GM23338 (cell line): ENCODE results near the gene ERCC6L. TPM values are rescaled to one million over a fixed set of nuclear protein-coding genes. Genes with fewer than 3 reads are reported as not detected.

Source experiments
- ATAC-seq: fragments of 200-7000 bp; cut with Tn5 transposase; 3 replicates; pipeline ENCODE4 v1.9.1; 2020
- DNase-seq: peaks from one replicate; pipeline ENCODE4 v3.0.0-alpha.2; 2015; ENCODE audit warnings: low spot score
- H2AFZ ChIP-seq: fragments of 200-600 bp; sonication (generic); 2 replicates; pipeline ENCODE4 v1.8.0; 2016; ENCODE audit warnings: antibody characterized with exemption, mild to moderate bottlenecking, moderate library complexity
- H3F3A ChIP-seq: fragments of 200-600 bp; sonication (generic); replicated peaks from 2 replicates; pipeline ENCODE4 v1.8.0; 2017; ENCODE audit warnings: antibody characterized with exemption, mixed run types, low read depth
- H3K27ac ChIP-seq: fragments of 200-600 bp; sonication (generic); 2 replicates; pipeline ENCODE4 v1.6.1; 2016; ENCODE audit warnings: low read depth
- H3K27me3 ChIP-seq: fragments of 200-600 bp; sonication (generic); 2 replicates; pipeline ENCODE4 v1.8.0; 2016; ENCODE audit warnings: mild to moderate bottlenecking, mixed run types, moderate library complexity; ENCODE audit not compliant: insufficient read depth
- H3K36me3 ChIP-seq: fragments of 200-600 bp; sonication (generic); 2 replicates; pipeline ENCODE4 v1.8.0; 2016; ENCODE audit warnings: mild to moderate bottlenecking; ENCODE audit not compliant: insufficient read depth
- H3K4me1 ChIP-seq: fragments of 200-600 bp; sonication (generic); 2 replicates; pipeline ENCODE4 v1.8.0; 2016; ENCODE audit warnings: mild to moderate bottlenecking, moderate library complexity; ENCODE audit not compliant: insufficient read depth
- H3K4me2 ChIP-seq: fragments of 200-600 bp; sonication (generic); 2 replicates; pipeline ENCODE4 v1.7.1; 2017; ENCODE audit warnings: mixed run types
- H3K4me3 ChIP-seq: fragments of 200-600 bp; sonication (generic); 2 replicates; pipeline ENCODE4 v1.6.1; 2016; ENCODE audit warnings: mixed run types
- H3K79me2 ChIP-seq: fragments of 200-600 bp; sonication (generic); replicated peaks from 2 replicates; pipeline ENCODE4 v1.8.0; 2017; ENCODE audit warnings: mild to moderate bottlenecking; ENCODE audit not compliant: insufficient read depth
- H3K9me2 ChIP-seq: fragments of 200-600 bp; sonication (generic); 2 replicates; pipeline ENCODE4 v1.8.0; 2017; ENCODE audit not compliant: insufficient read depth
- H4K20me1 ChIP-seq: fragments of 200-600 bp; sonication (generic); replicated peaks from 2 replicates; pipeline ENCODE4 v1.8.0; 2017; ENCODE audit warnings: mild to moderate bottlenecking; ENCODE audit not compliant: insufficient read depth
- H3K27ac Mint-ChIP-seq: 2 replicates; pipeline ENCODE4 v1.8.0; 2020; ENCODE audit warnings: inconsistent platforms, mild to moderate bottlenecking, moderate library complexity, mixed read lengths
- H3K27me3 Mint-ChIP-seq: 3 replicates; pipeline ENCODE4 v1.8.0; 2022; ENCODE audit warnings: low read depth, mild to moderate bottlenecking, moderate library complexity, mixed read lengths, inconsistent platforms; ENCODE audit not compliant: insufficient read depth, poor library complexity
- H3K36me3 Mint-ChIP-seq: 3 replicates; pipeline ENCODE4 v1.8.0; 2021; ENCODE audit warnings: low read depth, mild to moderate bottlenecking, inconsistent platforms, moderate library complexity, mixed read lengths
- H3K4me1 Mint-ChIP-seq: 3 replicates; pipeline ENCODE4 v1.8.0; 2020; ENCODE audit warnings: mild to moderate bottlenecking, inconsistent platforms, mixed read lengths
- H3K4me3 Mint-ChIP-seq: 3 replicates; pipeline ENCODE4 v1.8.0; 2021; ENCODE audit warnings: moderate library complexity, mild to moderate bottlenecking, inconsistent platforms, mixed read lengths
- H3K9me3 Mint-ChIP-seq: 3 replicates; pipeline ENCODE4 v1.8.0; 2020; ENCODE audit warnings: moderate library complexity, mild to moderate bottlenecking, inconsistent platforms, mixed read lengths
- CREB1 ChIP-seq: fragments of 250-450 bp; sonication (Bioruptor Pico); IDR thresholded peaks from 2 replicates; pipeline ENCODE4 v1.5.0; 2020; ENCODE audit warnings: low read depth, mild to moderate bottlenecking, moderate library complexity
- EZH2 ChIP-seq: fragments of 200-600 bp; sonication (generic); IDR thresholded peaks from one replicate; pipeline ENCODE4 v1.8.0; 2017; ENCODE audit warnings: antibody characterized with exemption, mild to moderate bottlenecking, low read depth; ENCODE audit not compliant: unreplicated experiment
- EZH2phosphoT487 ChIP-seq: fragments of 200-600 bp; sonication (generic); IDR thresholded peaks from one replicate; pipeline ENCODE4 v1.8.1; 2018; ENCODE audit warnings: antibody characterized with exemption; ENCODE audit not compliant: unreplicated experiment
- JUNB ChIP-seq: IDR thresholded peaks from one replicate; pipeline ENCODE4 v1.6.1; 2016; ENCODE audit warnings: antibody characterized with exemption; ENCODE audit not compliant: unreplicated experiment
- NANOG ChIP-seq: IDR thresholded peaks from 2 replicates; pipeline ENCODE4 v1.6.1; 2016; ENCODE audit warnings: antibody characterized with exemption, borderline replicate concordance
- POLR2AphosphoS5 ChIP-seq: IDR thresholded peaks from 2 replicates; pipeline ENCODE4 v1.6.1; 2016; ENCODE audit warnings: antibody characterized with exemption, low read depth
- STAT1 ChIP-seq: IDR thresholded peaks from one replicate; pipeline ENCODE4 v1.6.1; 2016; ENCODE audit warnings: antibody characterized with exemption; ENCODE audit not compliant: unreplicated experiment
- ZNF114 ChIP-seq: fragments of 250-450 bp; sonication (Bioruptor Pico); IDR thresholded peaks from 2 replicates; pipeline ENCODE4 v1.5.0; 2020; ENCODE audit warnings: mild to moderate bottlenecking, moderate library complexity
- ZNF331 ChIP-seq: fragments of 250-450 bp; sonication (Bioruptor Pico); IDR thresholded peaks from 2 replicates; pipeline ENCODE4 v1.5.0; 2020; ENCODE audit warnings: low read depth, mild to moderate bottlenecking, moderate library complexity
- polyA plus RNA-seq: library from polyadenylated mRNA; unstranded; fragments of >200 nt; fragmentation: Nextera tagmentation; extraction: Ambion mirVana; gene quantifications from 2 replicates; pipeline ENCODE4 v1.2.1, GENCODE V29; 2016
- total RNA-seq: library from RNA; depleted of rRNA; stranded (reverse); fragments of >200 nt; shearing (Covaris generic); gene quantifications from 2 replicates; pipeline ENCODE4 v1.2.3, GENCODE V29; 2014
- TF ChIP-seq, protein P1 (sequence below): IDR thresholded peaks from one replicate; pipeline ENCODE4 v1.6.1; 2018; ENCODE audit warnings: antibody characterized with exemption; ENCODE audit not compliant: unreplicated experiment
- TF ChIP-seq, protein P2 (sequence below): IDR thresholded peaks from 2 replicates; pipeline ENCODE4 v1.6.1; 2016; ENCODE audit warnings: antibody characterized with exemption
- TF ChIP-seq, protein P3 (sequence below): fragments of 250-450 bp; sonication (Bioruptor Pico); IDR thresholded peaks from 2 replicates; pipeline ENCODE4 v1.5.0; 2020; ENCODE audit warnings: mild to moderate bottlenecking, moderate library complexity

Gene ERCC6L
- total and polyA plus RNA-seq, 2 experiments from 2014 or later = 11.3 to 23.1 TPM

DNA sequence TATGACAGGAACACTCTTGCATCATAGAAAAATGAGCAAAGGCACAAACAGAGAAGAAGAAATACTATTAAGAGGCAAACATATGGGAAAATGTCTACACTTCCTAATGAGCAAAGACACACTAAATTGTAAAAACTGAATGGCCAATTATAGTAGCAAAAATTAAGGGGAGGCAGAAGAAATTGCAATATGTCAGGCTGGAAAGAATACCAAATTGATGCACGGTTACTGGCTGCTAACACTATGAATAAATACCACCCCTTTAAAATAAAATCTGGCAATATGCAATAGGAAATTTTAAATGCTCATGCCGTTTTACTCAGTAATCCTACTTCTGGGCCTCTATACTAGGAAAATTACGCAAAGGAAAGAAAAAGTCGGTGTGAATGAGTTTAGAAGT lies 73.3 kb downstream of the ERCC6L start (continued):
- TF ChIP-seq, protein P1, sequence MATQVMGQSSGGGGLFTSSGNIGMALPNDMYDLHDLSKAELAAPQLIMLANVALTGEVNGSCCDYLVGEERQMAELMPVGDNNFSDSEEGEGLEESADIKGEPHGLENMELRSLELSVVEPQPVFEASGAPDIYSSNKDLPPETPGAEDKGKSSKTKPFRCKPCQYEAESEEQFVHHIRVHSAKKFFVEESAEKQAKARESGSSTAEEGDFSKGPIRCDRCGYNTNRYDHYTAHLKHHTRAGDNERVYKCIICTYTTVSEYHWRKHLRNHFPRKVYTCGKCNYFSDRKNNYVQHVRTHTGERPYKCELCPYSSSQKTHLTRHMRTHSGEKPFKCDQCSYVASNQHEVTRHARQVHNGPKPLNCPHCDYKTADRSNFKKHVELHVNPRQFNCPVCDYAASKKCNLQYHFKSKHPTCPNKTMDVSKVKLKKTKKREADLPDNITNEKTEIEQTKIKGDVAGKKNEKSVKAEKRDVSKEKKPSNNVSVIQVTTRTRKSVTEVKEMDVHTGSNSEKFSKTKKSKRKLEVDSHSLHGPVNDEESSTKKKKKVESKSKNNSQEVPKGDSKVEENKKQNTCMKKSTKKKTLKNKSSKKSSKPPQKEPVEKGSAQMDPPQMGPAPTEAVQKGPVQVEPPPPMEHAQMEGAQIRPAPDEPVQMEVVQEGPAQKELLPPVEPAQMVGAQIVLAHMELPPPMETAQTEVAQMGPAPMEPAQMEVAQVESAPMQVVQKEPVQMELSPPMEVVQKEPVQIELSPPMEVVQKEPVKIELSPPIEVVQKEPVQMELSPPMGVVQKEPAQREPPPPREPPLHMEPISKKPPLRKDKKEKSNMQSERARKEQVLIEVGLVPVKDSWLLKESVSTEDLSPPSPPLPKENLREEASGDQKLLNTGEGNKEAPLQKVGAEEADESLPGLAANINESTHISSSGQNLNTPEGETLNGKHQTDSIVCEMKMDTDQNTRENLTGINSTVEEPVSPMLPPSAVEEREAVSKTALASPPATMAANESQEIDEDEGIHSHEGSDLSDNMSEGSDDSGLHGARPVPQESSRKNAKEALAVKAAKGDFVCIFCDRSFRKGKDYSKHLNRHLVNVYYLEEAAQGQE = no peak
- TF ChIP-seq ZNF331 (CRISPR knock-in tag) (no peak), POLR2AphosphoS5 (no peak), EZH2 (no peak), NANOG (no peak)

DNA sequence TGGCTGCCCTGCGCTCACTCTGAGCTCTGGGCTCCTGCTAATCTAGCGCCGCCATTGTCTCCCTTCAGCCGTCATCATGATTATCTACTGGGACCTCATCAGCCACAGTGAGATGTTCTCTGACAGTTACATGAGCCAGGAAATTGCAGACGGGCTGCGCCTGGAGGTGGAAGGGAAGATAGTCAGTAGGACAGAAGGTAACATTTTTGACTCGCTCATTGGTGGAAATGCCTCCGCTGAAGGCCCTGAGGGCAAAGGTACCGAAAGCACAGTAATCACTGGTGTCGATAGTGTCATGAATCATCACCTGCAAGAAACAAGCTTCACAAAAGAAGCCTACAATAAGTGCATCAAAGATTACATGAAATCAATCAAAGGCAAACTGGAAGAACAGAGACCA lies 79.1 kb downstream of the ERCC6L start:
- Mint-ChIP-seq H3K4me3 (no peak overlapping the region), H3K9me3 (peaks cover 24% of the 10 kb centered on the region), H3K36me3 (peaks cover 7% of the 10 kb centered on the region), H3K4me1 (no peaks in the 10 kb centered on the region), H3K27me3 (no peaks in the 10 kb centered on the region), H3K27ac (no peak overlapping the region)
- H3K27ac ChIP-seq = no peak overlapping the region
- DNase-seq (no peak), ATAC-seq (no peak)
- no peak overlapping the region for H3K4me3 ChIP-seq
- H3K36me3 ChIP-seq = no peaks in the 10 kb centered on the region
- no peaks in the 10 kb centered on the region for H3K27me3 ChIP-seq
- no peaks in the 10 kb centered on the region for H3K9me2 ChIP-seq
- no peaks in the 10 kb centered on the region for H4K20me1 ChIP-seq
- H3K4me1 ChIP-seq = no peaks in the 10 kb centered on the region
- H3K4me2 ChIP-seq = no peak overlapping the region
- no peaks in the 10 kb centered on the region for H3K79me2 ChIP-seq
- no peak overlapping the region for H2AFZ ChIP-seq
- H3F3A ChIP-seq = no peaks in the 10 kb centered on the region
- TF ChIP-seq CREB1 = no peak
- TF ChIP-seq JUNB = no peak
- TF ChIP-seq, protein P2, sequence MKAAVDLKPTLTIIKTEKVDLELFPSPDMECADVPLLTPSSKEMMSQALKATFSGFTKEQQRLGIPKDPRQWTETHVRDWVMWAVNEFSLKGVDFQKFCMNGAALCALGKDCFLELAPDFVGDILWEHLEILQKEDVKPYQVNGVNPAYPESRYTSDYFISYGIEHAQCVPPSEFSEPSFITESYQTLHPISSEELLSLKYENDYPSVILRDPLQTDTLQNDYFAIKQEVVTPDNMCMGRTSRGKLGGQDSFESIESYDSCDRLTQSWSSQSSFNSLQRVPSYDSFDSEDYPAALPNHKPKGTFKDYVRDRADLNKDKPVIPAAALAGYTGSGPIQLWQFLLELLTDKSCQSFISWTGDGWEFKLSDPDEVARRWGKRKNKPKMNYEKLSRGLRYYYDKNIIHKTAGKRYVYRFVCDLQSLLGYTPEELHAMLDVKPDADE = no peak
- TF ChIP-seq ZNF114 (CRISPR knock-in tag) = no peak
- TF ChIP-seq STAT1 = no peak
- TF ChIP-seq ZNF331 (CRISPR knock-in tag) = no peak
- TF ChIP-seq EZH2phosphoT487 = no peak
- TF ChIP-seq, protein P3, sequence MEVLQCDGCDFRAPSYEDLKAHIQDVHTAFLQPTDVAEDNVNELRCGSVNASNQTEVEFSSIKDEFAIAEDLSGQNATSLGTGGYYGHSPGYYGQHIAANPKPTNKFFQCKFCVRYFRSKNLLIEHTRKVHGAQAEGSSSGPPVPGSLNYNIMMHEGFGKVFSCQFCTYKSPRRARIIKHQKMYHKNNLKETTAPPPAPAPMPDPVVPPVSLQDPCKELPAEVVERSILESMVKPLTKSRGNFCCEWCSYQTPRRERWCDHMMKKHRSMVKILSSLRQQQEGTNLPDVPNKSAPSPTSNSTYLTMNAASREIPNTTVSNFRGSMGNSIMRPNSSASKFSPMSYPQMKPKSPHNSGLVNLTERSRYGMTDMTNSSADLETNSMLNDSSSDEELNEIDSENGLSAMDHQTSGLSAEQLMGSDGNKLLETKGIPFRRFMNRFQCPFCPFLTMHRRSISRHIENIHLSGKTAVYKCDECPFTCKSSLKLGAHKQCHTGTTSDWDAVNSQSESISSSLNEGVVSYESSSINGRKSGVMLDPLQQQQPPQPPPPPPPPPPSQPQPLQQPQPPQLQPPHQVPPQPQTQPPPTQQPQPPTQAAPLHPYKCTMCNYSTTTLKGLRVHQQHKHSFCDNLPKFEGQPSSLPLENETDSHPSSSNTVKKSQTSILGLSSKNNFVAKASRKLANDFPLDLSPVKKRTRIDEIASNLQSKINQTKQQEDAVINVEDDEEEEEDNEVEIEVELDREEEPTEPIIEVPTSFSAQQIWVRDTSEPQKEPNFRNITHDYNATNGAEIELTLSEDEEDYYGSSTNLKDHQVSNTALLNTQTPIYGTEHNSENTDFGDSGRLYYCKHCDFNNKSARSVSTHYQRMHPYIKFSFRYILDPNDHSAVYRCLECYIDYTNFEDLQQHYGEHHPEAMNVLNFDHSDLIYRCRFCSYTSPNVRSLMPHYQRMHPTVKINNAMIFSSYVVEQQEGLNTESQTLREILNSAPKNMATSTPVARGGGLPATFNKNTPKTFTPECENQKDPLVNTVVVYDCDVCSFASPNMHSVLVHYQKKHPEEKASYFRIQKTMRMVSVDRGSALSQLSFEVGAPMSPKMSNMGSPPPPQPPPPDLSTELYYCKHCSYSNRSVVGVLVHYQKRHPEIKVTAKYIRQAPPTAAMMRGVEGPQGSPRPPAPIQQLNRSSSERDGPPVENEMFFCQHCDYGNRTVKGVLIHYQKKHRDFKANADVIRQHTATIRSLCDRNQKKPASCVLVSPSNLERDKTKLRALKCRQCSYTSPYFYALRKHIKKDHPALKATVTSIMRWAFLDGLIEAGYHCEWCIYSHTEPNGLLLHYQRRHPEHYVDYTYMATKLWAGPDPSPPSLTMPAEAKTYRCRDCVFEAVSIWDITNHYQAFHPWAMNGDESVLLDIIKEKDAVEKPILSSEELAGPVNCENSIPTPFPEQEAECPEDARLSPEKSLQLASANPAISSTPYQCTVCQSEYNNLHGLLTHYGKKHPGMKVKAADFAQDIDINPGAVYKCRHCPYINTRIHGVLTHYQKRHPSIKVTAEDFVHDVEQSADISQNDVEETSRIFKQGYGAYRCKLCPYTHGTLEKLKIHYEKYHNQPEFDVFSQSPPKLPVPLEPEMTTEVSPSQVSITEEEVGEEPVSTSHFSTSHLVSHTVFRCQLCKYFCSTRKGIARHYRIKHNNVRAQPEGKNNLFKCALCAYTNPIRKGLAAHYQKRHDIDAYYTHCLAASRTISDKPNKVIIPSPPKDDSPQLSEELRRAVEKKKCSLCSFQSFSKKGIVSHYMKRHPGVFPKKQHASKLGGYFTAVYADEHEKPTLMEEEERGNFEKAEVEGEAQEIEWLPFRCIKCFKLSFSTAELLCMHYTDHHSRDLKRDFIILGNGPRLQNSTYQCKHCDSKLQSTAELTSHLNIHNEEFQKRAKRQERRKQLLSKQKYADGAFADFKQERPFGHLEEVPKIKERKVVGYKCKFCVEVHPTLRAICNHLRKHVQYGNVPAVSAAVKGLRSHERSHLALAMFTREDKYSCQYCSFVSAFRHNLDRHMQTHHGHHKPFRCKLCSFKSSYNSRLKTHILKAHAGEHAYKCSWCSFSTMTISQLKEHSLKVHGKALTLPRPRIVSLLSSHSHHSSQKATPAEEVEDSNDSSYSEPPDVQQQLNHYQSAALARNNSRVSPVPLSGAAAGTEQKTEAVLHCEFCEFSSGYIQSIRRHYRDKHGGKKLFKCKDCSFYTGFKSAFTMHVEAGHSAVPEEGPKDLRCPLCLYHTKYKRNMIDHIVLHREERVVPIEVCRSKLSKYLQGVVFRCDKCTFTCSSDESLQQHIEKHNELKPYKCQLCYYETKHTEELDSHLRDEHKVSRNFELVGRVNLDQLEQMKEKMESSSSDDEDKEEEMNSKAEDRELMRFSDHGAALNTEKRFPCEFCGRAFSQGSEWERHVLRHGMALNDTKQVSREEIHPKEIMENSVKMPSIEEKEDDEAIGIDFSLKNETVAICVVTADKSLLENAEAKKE (CRISPR knock-in tag) = no peak
- TF ChIP-seq, protein P1 = no peak
